HG03558 (cell line): ENCODE results near the gene MAP3K14.

Experiments
- ATAC-seq: cut with Tn5 transposase; IDR thresholded peaks from one replicate; pipeline ENCODE4 v1.9.1; 2021; ENCODE audit warnings: moderate number of reproducible peaks; ENCODE audit not compliant: unreplicated experiment; ENCODE audit errors: extremely low read depth

MAP3K14 gene

DNA sequence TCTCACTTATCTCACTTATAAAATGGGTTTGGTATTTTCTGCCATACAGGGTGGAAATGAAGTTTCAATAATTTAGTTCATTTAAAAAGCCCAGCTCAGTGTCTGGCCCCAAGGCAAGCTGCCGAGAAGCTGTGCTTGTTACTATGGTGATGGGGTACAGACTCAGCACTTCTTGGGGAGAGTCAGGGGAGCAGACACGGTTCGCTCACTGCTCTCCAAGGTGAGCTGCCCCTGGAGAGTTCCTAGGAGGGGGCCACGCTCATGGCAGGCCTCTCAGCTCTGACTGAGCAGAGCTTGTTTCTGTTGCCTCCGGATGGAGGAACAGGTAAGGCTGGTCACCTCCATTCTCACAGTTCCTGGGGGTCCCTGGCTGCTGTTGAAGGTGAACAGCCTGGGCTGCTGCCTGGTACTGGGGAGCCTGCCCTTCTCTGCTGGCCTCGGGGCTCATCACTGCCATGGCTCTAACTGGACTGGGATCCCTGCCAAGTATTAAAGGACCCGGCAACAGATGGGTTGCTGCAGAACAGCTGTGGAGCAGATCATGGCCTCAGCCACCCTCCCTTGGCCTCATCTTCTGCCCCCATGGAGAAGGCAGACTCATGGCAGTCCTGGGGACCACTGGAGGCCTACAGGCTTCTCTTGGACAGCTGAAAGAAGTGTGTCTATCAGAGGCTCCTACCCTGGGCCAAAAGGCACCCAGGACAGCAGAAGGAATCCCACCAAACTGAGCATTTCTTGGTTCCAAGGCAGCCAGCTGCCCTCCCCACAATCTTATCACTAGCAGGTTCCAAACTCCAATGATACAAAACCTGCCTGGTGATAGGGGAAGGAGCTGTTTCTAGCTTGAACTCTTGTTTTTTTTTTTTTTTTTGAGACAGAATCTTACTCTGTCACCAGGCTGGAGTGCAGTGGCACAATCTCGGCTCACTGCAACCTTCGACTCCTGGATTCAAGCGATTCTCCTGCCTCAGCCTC is 29.0 kb downstream of the MAP3K14 start:
- ATAC-seq, result no peak

DNA sequence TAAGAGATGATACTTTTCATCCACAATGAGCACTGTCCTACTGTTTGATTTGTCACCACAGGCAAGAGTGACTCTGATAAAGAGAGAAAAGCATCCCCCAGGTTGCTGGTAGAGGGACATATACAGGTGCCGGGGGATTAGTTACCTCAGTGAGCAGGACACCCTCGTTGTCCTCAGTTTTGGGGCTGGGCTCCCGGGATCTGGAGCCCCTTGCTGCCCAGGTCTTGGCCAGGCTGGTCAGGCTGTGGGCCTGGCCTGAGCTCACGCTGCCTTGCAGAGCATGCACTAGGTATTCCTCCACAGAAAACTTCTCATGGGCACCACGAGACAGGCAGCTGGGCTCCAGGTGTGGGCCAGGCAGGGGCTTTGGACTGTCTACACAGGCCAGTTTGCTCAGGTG is 30.5 kb downstream of the MAP3K14 start:
- ATAC-seq, result no peak

DNA sequence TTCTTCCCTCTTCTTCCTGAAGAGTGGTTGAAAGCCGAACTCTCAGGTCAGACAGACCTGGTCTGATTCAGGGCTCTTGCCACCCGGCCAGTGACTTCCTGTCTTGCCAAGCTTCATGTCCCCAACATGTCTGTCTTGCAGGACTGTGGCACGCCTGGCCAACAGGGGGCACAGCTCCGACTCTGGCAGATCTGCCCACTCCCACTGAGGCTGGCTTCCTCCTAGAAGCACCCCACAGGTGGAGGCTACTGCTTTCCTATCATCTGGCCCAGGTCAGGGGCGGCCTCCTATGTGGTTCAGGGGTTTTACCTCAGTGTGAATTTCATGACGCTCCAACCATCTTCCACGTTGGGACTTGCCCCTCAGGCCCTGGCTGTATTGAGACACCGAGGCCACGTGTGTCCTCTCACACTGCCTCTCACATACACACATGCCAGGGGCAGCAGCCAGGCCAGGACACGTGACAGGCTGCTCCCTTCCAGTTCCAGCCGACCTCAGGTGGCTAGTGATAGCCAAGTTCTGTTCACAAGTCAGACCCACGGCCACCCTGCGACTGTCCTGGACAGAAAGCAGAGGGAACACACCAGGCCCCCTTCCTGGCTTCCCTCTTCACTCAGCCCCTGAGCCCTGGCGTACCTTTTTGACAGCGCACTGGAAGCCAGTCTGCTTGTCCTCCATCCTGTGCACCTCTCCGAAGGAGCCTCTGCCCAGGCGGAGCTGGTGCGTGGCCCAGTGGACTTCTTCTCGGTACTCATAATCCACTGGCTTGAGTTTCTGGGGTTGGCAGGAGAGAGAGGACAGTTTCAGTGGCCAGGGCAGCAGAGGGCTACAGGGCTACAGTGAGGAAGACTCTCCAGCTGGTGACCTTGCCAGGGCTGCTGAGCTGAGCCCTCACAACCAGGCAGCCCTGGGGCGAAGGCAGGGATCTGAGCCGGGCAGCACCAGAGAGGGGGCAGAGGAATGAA is 32.4 kb downstream of the MAP3K14 start:
- ATAC-seq, result no peak

DNA sequence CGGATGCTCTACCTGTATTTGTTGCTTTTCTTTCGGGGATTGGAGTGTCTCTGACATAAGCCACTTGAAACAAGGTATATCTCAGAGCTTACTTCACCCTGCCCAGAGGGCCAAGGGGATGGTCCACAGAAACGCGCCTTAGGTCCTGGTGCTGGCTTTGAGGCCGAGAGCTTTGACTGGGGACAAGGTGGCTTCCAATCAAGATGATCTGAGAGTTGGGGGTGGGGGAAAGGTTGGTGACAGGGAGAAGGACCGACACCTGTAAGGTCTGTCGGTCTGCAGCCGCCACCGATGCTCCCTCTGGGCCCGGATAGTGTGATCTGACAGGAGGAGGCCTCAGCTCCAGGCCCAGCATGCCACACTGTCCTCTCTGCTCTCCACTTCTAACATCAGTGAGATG is 33.1 kb downstream of the MAP3K14 start:
- no peak for ATAC-seq

DNA sequence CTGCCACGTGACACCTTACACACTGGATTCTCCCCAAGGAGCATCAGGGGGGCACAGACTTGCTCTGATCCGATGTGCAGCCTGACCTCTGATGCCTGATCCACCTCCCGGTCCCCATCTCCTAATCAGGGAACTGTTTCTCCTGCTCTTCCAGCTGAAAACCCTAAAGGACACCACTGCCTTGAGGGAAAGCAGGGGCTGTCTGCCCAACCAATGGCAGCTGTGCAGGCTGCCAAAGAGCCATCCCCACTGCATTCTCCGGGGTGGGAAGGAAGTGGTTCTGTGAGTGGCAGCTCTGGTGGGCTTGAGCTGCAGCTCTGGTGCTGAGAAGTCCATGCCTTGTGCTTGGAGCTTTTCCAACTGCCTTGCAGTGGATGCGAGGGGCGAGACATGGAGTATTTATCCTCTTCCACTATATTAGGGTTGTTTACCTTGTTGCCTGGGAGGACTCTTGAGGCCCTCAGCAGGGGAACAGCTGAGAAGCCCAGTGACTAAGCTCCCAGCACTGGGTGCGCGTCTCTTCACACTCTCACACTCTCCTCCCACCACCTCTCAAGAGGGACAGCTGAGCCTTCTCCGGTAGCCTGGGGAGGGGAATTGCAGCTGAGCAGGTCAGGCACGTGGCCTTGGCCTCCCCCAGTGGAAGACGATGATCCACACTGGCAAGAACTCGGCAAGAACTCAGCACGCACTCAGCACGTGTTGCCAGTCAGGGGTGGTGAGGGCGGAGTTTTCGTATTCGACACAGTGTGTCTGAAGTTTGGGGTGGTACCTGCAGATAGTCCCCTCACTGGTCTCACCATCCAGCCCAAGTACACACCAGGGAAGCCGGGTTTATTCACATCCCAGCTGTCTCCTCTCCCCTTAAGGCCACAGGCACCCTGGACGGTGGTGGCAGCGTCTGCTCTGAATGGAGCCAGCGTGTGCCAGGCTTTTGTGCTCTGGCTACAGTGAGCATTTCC is 33.9 kb downstream of the MAP3K14 start:
- ATAC-seq, result no peak

DNA sequence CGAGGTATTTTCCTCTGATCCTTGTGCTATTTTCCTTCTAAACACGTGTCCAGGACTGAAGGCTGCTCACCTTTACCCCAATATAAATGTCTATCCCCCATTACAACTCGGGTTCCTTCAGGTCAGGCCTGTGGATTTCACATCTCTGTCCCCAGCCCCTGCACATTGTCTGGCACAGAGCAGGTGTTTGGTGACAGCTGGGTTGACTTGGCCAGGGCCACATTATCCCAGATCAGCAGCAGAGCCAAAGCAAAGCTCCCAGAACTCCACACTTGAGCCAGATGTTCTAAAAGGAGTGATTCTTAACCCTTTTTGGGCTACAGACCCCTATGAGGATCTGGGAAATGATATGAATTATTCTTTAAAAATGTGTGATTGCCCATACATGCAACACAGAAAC is 36.9 kb downstream of the MAP3K14 start:
- ATAC-seq, result no peak

DNA sequence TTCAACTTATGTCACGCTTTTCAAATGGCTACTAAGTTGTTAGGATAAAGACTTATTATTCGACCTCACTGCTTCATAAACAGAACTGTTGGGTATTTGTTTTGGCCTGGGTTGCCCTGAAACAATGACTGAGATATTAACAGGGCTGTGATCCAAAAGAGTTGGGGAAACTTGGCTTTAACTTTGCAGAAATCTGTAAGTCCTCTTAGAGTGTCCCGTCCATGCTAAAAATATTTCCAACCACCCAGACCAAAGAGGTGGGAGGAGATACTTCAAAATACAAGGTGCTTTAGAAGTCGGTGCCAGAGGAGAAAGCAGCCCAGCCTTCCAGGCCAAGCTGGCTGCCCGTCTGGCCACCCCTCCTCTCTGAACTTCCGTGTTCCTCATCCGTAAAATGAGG is 38.8 kb downstream of the MAP3K14 start:
- ATAC-seq, result no peak

DNA sequence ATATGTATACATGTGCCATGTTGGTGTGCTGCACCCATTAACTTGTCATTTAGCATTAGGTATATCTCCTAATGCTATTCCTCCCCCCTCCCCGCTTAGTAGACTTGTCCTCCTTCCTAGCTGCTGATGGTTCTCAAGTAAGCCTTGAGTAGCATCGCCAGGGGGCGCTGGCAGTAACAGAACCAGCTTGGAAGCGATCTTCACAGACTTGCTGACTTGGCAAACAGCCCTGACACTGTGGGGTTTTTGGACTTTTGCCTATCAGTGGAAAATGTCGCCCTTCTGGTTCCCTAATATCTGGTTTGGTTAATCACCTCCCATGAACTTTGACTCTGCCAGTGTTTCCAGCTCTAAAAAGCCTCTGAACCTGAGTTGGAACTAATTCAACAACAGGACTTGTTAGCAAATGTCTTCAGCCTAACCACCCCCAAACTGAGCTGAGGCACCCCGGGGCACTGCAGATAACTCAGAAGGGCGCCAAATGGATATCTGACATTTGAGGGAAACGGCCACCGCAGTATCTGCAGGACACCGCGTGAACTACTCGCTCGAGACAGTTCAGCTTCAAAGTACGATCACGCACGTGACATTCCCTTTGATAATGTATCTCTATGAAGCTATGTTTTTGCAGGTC is 39.5 kb downstream of the MAP3K14 start:
- no peak for ATAC-seq

DNA sequence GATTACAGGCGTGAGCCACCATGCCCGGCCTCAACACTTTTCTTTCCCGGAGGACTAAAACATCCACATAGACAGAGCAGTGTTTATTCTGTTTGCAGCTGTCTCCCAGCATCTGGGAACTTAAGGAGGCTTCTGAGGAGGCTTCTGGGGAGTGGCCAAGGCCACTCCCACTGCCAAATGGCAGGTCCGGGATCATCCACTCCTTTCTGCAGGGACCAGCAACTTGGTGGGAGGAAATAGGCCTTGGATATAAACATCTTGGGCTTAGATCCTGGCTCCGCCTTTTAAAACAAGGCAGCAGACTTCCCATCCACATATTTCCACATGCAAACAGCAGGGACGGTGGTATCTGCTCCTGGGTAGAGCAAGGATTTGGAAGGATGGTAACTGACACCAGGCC is 40.8 kb downstream of the MAP3K14 start:
- no peak for ATAC-seq

DNA sequence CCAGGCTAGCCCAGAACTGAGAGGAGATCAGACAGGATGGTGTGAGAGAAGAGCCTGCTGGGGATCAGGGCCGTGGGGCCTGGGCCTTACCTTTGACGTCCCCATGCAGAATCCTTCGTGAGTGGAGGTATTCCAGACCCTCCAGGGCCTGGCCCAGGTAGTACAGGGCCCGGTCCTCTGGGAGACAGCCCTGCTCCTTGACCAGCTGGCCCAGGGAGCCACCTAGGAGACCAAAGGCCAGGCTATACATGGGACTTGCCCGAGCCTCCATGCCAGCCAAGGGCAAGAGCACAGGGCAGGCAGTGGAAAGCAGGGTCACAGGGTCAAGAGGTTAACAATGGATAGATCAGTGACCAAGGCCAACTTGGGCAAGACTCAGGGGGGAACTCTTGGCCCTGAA is 42.8 kb downstream of the MAP3K14 start:
- no peak for ATAC-seq

DNA sequence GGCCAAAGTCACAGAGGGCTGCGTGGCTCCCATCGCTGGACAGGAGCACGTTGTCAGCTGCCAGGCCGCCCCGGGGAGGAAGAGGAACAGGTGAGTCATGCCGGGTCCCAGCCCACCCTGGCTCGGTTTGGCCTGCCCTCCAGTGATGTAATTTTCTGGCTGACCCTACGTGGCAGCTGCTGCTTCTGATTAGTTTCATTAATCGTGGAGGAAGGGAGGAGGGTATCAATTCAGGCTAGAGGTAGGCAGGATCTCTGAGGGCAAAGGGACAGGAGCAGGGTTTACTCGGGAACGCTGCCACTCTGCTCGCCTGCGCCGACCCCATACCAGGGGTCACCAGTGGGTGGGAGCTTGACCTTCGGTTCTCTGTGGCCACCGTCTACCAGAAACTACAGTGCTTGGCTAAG is 43.3 kb downstream of the MAP3K14 start:
- ATAC-seq, result no peak

DNA sequence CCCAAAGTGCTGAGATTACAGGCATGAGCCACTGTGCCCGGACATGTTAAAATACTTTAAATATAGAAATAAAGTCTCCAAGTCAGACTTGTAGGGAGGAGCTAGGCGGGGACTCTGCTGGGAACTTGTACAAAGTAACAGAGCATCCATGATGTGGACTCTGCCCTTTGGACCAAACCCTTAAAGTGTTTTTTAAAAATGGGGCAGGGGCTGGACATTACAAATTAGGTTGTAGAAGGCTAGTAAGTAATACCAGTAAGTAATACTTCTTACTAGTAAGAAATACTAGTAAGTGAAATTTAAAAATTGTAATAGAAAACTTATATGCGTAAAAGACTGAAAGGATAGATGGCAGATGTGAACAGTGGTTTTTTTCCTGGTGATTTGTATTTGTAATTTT is 45.2 kb downstream of the MAP3K14 start:
- no peak for ATAC-seq

DNA sequence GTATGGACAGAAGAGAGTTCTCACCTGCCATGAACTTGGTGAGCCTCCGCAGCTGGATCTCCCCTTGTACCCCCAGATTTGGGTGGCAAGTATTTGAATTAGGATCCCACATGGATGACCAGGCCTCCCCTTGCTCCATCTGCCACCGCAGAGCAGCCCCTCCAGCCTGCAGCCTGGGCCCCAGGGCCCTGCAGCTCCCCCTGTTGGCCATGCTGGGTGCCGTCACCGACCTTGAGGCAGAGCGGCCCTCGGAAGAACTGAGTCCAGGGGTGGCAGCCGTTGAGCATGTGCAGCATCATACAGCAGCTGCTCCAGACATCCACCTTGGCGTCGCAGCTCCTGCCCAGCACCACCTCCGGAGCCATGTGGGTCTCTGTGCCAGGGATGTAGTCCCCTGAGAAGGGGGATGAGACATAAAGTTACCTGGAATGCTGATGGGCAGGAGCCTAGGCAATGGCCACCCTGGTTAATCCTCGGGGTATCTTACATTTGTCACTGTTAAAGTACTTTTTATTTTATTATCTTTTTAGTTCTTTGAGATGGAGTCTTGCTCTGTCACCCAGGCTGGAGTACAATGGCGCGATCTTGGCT is 45.9 kb downstream of the MAP3K14 start:
- no peak for ATAC-seq

DNA sequence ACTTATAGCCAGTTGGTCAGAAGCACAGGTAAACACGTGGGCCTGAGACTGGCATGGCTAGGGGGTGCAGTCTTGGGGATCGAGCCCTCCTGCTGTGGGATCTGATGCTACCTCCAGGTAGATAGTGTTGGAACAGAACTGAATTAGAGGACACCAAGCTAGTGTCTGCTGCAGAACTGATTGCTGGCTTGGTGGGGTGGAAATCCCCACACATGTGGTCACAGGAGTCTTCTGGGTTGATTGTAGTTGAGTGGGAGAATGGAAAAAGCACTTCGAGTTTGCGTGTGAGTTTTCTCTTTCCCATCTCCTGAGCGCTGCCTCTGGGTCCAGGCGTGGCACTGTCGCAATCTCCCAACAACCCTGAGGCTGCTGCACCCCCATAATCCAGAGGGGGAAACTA is 46.9 kb downstream of the MAP3K14 start:
- no peak for ATAC-seq

DNA sequence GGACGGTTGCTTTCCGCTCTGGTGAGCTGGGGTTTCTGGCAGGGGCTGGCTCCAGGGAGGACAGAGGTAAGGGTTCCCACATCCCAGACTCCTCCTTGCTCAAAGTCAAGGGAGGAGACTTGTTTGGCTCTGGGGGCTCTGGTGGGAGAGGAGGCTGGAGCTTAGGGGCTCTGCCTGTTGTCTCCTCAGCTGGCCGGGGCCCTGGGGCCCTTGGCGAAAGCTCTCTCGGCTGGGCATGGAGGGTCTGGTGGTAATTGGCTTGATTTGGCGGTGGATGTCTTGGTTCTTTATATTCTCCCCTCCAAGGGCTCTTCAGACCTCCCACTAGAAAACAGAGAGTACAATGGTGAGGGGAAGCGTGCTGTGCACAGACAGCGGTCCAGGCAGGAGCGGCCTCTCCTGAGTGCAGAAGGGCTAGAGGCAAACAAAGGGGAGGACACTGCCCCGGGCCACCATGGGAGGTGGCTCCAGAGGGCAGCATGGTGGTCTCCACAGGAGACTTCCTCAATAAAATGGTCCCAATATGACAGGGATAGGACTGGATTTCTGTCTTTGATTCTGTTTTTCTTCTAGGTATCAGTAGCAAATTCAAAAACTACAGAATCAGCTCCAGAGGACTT is 49.3 kb downstream of the MAP3K14 start:
- ATAC-seq, result no peak

DNA sequence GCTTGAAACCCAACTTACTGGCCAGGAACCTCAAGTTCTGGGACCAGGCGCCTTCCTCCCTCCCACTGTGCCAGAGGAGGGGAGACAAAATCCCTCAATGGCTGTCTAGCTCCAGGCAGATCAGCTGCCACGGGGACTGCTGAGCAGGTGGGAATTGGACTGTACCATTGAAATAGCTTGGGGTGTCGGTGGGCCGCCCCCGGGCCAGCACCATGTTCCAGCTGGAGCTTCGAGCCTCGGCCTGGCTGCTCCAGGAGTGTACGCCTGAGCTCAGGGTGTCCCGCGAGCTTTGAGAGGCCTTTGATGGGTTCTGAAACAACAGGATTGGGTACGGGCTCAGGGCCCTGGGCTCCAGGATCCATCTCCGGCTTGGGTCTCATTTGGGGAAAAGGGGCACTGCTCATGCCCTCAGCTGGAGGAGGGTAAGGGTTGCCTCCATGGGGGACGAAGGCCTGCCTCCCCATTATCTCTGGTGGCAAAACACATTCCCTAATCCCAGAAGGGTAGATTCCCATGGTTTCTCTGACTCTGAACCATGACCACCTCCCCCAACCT is 50.4 kb downstream of the MAP3K14 start:
- no peak for ATAC-seq

DNA sequence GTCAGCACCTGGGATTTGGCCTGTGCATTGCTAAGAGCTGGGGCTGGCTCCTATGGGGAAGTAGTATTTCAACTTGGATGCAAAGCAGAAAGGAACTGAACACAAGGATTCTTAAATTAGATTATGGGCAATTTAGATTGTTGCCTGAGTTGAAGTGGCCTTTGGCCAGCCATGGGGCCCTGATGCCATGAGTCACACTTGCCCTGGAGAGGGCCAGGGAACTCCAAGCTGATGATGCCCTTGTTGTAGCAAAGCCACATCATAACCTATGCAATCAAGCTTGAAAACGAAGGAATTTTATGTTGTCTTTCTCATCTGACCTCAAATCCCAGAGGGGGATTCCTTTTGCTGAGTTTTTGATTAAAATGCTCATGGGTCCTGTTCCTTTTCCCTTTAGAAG is 51.0 kb downstream of the MAP3K14 start:
- no peak for ATAC-seq

DNA sequence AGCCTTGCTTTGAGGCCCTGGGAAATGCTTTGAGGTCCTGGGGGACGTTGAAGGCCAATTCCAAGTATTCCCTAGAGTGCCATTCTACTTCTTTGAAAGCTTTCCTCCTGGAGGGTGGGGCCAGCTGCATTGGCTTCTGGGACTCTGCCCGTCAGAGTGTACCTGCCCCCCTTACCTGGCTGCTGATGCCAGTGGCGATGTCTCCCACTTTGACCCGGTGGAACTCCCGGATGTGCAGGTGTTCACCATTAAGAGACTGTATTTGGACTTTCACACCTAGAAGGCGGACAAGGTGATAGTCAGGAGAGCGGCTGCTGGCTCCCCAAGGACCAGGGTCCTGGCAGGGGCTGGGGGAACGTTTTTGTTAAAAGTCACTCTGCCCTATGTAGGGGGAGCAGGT is 51.8 kb downstream of the MAP3K14 start:
- no peak for ATAC-seq
